Fibroblast of upper back skin (primary cell): ENCODE measurements around the gene R3HDML.
A peak's percentile ranks its signal among the peaks of the same experiment; 100 is the strongest.
"Not testable (repeated sequence)": the region's sequence is repeated elsewhere in the genome, so short reads cannot be mapped to it uniquely, and the experiment has no call there.

Experiments
- DNase-seq: peaks from one replicate; pipeline ENCODE4 v3.0.0-alpha.2; 2013

R3HDML gene

DNA sequence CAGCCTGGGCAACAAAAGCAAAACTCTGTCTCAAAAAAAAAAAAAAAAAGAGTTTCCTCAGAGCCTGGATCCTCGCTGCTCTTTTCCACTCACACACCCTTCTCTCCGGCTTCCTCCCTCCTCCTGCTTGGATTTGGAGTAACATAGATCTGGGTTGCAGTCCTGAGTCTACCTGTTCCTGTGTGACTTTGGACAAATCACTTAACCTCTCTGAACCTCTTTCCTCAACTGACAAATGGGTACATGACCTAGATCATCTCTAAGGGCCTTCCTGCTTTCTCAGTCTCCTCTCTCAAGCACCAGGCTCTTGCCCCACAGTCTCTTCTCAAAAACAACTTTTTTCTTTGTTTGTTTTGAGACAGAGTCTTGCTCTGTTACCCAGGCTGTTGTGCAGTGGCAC, 5.6 kb upstream of the R3HDML start:
- no peak for DNase-seq

DNA sequence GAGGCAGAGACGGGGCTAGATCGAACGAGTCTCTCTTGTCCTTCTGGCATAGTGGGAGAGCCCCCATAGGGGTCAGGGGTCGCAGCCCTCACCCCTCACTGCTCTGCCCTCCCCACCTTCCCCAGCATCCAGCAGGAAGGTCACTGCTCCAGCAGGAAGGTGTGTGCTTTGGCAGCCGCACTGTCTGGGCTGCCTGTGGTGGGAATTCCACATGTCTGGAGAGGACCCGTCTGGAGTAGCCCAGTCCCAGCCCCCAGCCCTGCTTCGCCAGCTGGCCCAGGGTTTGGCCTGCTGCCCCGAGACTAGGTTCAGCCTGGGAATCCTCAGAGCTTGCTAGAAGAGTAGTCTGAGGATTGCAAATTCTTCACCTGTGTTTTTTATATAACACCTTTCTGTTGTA, 2.5 kb upstream of the R3HDML start:
- peak; percentile 6 for DNase-seq

DNA sequence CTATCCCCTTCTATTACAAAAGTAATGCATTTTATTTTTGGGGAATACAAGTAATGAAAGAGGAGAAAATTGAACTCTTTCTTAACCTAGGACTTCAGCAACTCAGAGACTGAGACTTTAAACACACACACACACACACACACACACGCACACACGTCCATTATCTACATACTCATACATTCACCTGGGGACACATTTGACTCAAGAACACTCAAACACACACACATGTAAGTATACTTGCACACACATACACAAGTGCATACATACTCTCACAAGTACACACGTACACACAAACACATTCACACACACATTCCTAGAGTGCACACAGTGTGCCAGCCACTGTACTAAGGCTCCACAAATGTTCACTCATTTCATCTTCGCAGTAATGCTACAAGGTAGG, 2.1 kb upstream of the R3HDML start:
- DNase-seq, result no peak

DNA sequence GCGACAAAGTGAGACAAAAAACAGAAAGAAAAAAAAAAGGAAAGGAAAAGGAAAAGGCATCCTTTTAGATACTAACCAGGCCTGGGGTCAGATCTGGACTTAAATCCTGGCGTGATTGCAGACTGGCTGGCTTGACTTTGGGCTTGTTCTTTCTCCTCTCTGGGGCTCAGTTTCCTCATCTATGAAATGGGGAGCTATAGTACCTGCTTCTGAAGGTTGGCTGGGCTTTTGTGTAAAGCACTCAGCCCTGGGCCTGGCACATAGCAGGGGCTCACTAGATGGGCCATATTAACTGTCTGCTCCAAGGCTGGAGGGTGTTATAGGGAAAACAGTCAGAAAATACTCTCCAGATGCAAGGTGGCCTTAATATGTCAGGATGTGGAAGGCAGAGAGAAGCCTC, 1.2 kb upstream of the R3HDML start:
- DNase-seq, result no peak

DNA sequence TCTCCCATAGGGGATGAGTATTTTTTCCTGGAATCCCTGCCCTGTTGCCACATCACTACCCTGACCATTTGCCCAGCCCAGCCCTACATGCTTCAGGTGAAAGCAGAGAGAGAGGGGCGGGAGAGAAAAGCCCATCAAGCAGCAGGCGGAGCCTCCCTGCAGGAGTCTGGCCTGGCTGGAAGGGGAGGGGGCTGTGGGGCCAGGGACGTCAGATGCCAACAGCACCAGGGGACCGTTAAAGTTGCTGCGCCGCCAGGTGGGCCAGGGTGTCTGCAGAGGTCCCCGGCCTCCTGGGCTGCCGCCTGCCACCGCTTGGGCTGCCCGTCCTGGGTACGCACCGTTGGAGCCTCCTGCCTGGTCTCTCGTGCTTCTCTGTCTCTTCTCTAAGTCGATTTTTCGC, 757 bp upstream of the R3HDML start:
- DNase-seq, result no peak

DNA sequence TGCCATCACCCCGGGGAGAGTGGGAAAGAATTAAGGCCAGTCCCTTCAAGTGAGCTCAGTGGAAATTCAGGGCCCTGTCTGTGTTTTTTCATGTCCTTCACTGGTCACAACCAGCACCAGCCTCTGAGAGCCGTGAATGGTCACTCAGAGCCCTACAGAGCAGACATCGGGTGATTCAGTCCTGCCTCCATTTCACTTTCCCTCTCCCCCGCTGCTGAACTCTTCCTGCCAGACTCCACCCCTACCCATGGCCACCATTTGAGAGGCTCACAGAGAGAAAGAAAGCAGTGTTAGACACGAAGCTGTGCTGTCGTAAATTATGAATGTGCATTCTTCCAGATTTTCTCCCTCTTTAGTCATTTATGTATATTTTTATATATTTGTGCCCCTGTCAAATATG, 5.4 kb downstream of the R3HDML start:
- DNase-seq, result peak; percentile 1

DNA sequence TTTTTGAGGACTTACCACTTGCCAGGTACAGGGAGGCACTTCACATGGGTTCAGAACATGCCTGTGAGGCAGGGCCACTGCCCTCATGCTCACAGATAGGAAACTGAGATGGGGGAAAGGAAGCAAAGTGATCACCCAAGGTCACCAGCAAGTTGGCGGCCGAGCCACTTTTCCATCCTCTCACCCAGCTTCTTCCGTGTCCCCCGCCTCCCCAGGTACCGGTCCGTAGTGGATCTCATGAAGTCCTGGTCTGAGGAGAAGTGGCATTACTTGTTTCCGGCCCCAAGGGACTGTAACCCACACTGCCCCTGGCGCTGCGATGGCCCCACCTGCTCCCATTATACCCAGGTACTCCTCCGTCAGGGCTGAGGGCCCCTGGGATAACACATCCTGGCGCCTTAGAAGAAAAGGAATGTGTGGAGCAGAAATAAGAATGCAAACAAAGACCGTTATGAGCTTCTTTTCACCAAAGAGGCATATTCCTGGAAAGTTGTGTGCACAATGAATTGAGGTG, 6.4 kb downstream of the R3HDML start:
- no peak for DNase-seq

DNA sequence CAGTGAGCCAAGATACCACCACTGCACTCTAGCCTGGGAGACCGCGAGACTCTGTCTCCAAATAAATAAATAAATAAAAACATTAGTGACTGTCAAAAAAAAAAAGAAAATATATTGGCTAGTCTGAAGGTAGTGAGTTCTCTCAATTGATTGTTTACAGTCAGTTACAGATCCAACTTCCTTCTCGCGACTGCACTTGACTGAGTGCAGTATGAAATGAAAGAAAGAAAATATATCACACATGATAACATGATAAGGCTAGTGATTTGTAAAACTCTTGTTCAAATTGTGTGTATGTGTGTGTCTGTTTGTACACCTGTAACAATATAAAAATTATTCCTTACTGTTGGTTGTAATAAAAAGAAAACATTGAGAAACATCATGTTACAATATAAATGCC, 7.9 kb downstream of the R3HDML start:
- DNase-seq, result no peak

DNA sequence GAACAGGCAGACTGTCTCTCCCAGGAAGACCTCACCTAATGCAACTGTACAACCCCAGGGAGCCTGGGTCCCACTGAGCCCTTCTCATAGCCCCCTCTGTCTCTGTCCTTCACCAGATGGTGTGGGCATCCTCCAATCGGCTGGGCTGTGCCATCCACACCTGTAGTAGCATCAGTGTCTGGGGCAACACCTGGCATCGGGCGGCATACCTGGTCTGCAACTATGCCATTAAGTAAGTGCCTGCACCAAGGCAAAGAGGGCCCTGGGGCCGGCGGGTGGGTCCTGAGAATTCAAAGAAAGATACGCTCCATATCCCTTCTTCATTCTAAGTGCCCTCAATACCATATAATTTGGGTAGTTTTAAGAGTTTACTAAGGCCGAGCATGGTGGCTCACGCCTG, 8.3 kb downstream of the R3HDML start:
- no peak for DNase-seq

DNA sequence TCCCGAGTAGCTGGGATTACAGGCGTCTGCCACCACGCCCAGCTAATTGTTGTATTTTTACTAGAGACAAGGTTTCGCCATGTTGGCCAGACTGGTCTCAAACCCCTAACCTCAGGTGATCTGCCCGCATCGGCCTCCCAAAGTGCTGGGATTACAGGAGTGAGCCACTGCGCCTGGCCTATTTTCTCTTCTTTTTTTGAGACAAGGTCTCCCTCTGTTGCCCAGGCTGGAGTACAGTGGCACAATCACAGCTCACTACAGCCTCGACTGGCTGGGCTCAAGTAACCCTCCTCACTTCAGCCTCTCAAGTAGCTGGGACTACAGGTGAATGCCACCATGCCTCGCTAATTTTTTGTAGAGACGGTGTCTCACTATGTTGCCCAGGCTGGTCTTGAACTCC, 9.1 kb downstream of the R3HDML start:
- not testable (repeated sequence) for DNase-seq

DNA sequence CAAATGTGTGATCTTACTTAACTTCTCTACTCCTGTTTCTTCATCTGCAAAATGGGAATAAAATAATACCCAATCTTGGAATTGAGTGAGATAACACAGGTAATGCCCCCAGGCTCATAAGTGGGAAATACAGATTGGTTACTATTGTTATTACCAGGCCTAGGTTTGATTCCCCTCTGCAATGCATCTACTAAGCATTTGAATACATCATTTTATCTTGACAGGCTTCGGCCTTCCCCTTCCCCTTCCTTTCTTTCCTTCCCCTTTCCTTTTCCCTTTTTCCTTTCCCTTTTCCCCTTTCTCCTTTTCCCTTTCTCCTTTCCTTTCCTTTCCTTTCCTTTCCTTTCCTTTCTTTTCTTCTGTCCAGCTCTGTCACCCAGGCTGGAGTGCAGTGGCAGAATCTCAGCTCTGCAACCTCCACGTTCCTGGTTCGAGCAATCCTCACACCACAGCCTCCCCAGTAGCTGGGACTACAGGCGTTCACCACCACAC, 11.4 kb downstream of the R3HDML start:
- no peak for DNase-seq

DNA sequence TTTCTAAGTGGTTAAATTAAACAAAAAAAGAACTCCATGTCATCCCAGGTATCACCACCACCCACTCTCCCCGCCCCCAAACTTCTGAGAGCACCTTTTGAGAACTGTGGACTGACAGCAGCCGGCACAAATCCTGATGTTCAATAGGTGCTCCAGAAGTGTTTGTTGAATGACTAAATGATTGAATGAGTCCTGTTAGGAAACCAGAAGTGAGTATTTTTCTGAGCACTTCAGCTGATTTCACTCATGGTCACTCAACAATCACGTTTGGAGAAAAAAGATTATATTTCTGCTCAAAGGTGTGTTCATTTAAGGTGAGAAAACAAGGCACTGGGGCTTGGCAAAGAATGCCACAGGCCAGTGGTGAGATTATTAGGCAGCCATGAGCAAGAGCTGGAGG, 12.5 kb downstream of the R3HDML start:
- DNase-seq, result no peak

DNA sequence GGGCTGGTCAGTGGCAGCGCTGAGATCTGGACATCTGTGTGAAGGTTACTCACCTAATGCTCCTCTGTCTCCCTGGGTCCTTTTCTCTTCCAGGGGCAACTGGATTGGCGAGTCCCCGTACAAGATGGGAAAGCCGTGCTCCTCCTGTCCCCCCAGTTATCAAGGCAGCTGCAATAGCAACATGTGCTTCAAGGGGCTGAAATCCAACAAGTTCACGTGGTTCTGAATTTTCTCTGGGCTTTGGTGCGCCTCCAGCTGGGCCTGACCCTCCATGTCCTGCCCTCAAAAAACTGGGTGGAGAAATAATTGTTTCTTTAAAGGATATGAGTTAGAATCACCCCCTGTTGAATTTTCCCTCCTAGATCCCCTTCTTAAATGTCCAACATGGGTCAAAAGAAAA, 13.7 kb downstream of the R3HDML start:
- DNase-seq, result no peak

DNA sequence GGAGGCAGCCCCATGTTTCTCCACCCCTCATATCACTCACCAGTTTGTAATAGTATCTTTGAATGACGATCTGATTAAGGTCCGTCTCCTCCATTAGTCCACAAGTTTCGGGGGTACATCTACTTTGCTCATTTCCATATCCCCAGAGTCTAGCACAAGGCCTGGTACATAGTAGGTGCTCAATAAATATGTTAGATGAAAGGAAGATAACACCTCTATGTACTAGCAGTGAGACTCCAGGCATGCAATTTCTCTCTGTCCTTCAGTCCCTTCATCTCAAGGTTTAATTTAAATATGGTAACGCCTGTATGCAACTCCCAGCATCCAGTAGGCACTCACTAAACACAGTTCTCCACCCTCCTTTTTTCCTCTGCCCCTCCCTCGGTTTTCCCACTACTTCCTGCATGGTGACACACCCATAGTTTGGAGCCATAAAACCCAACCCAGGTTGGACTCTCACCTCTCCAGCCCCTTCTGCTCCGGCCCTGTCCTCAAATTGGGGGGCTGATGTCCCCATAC, 18.2 kb downstream of the R3HDML start:
- no peak for DNase-seq

DNA sequence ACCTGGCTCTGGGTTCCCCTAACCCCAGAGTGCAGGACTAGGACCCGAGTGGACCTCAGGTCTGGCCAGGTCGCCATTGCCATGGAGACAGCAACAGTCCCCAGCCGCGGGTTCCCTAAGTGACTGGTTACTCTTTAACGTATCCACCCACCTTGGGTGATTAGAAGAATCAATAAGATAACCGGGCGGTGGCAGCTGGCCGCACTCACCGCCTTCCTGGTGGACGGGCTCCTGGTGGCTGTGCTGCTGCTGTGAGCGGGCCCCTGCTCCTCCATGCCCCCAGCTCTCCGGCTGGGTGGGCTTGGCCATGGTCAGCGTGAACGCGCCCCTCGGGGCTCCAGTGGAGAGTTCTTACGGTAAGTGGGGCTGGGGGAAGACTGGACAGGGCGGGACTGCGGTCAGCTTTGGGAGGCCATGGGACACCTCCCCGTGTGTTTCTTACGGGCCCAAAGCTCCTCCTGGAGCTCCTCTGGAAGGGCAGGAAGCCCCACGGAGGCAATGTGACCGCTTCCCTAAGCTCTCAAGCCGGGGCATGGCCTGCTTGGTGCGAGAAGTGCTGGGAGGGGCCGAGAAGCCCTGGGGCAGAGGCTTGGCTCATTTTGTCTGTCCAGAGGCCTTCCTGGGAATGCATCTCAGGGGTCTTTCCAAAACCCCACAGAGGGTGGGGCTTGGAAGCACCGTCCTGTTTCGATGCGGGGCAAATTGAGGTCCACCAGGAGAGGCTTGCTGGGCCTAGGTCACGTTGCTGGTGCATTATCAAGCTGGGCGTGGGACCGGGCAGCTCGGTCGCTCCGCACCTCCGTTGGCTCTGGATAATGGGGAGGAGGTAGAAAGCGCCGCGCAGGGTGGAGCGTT, 18.9 kb downstream of the R3HDML start, which contains the start of gene HNF4A:
Gene HNF4A (plus strand): TSS at position 202 of the 855 bp plus-strand sequence. CDS start 106 bp downstream, at position 308.
- DNase-seq, result no peak

DNA sequence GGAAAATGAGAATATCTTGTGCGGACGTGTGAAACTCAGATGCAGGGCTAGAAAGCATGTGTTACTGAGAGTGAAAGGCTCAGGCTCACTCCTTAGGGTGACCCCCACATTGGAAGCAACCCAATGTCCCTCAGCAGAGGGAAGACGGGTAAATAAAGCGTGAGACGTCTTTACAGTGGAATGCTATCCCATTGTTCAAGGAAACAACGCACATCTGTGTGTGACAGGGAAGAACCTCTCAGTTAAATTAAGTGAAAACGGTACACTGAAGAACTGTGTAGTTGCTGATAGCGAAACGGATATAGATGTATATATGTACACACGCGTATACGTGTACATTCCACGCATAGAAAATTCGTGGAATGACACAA, 19.5 kb downstream of the R3HDML start:
- DNase-seq, result no peak

DNA sequence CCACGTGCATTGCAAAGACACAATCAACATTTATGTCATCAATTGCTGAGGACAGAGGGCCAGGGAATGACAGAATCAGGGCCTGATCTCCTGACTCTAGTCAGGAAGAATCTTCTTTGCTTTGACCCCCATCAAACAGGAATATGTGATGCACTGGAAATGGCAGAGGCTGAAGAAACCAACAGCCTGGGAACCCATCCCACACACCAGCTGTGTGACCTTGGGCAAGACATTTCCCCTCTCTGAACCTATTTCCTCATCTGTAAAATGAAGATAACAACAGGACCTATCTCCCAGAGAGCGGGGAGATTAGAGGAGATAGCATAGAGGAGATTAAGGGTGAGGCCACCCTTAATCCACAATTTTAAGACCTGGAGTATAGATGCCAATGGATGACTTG, 20.2 kb downstream of the R3HDML start:
- no peak for DNase-seq

DNA sequence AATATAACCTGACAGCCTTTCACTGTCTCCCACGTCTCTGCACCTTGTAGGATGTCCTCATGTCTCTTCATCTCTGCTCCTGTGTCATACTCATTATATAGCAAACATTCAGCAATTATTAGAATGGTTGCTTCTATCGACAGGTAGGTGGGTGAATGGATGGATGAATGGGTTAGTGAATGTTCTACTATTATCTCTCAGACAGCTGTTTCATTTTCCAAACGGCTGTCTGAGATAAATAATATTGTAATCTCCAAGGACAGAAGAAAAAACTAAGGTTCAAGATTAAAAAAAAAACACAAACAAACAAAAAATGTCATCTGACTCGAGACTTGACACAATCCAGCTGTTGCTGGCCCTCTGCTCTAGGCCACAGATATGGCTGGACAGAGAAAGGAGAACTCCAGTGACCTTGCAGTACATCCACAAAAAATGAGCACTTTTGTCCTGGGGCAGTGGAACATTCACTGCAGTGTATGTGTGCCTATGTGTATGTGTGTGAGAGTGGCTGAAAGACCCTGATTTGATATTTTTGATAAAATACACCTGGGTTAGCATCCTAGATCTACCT, 20.8 kb downstream of the R3HDML start:
- no peak for DNase-seq

DNA sequence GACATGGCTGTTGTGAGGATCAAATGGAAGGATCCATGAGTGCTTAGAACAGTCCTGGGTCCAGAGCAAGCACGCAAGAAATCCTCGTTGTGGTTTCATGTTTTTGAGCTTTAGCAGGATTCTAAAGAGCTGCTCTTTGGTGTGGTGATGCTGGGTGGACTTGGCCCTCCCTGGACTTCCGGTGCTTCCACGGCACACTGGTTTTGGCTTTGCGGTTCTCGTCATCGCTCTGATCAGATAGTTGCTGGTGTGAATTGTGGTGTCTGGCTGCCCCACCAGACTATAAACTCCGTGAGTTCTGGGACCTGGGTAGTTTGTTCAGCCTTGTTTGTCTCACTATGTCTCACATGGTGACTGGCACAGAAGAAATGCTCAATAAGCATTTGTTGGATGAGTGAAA, 21.9 kb downstream of the R3HDML start:
- no peak for DNase-seq

DNA sequence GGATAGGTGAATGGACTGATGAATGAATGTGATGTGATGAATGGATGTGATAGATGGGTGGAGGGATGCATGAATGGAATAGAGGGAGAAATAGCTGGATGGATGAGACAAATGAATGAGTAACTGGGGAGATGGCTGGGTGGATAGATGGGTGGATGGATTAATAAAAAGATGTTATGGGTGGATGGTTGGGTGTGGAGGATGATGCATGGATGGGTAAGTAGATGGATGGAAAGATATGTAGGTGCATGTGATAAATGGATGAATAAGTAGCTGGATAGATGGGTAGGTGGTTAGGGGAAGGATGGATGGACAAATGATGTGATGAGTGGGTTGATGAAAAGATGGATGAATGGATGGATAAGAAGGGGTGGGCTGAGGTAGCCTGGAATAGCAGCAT, 23.4 kb downstream of the R3HDML start:
- DNase-seq, result no peak

DNA sequence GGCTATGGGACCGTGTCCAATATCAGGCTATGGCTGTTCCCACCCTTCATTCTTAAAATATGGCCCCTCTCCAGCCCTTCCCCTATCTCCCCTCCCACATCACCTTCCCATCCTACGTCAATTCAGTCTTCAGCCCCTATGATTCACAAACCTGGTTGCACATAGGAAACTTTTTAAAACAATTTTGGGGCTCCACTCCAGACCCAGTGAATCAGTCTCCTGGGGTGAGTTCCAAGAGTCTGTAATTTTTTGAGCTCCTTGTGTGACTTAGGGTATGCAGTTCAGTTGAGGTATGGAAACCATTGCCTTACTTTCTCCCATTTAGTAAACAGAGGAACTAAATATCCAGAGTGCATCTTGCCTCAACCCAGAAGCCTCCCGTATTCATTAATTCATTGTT, 24.2 kb downstream of the R3HDML start:
- no peak for DNase-seq

DNA sequence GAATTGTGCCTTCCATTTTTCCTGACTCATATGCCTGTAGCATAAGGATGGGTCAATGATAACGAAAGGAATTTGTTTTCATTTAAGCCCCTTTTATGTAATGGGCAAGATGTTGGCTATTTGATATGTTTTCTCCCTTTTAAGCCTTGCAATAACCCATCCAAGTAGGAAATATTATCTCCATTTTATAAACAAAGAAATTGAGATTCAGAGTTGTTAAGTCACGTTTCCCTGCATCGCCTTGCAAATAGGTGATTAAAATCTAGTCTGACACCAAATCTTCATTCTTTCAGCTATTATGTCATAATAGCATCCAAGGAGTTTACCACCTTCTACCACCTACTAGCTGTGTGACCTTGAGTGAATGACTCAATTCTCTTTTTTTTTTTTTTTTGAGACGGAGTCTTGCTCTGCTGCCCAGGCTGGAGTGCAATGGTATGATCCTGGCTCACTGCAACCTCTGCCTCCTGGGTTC, 25.7 kb downstream of the R3HDML start:
- DNase-seq, result no peak

DNA sequence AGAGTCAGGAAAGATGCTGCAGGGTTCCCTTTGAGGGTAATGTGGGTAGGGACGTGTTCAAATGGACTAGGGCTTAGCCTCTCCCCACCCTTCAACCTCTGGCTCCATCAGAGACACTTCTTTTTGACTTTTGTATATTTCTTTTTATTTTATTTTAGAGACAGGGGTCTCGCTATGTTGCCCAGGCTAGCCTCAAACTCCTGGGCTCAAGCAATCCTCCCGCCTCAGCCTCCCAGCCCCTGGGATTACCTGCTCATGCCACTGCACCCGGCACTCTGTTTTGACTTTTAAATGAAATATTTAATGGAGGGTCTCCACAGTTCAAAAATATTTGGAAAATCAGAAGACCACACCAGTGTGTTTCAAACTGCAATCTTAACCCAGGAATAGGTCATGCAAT, 27.2 kb downstream of the R3HDML start:
- DNase-seq, result no peak

DNA sequence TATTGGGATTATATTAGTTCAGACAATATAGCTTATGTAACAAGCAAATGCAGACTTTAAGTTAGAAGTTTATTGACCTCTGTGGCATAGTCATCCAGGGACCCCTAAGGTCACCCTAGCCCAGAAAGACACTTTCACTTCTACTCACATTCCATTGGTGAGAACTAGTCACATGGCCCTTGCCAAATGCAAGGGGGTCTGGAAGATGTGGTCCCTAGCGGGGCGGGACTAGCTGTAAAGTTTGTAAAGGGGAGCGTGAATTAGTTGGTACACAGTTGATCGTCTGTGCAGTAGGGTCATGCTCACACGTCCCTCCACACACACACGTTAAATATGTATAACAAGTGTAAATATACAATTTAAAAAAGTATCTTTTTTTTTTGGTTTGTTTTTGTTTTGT, 27.9 kb downstream of the R3HDML start:
- DNase-seq, result no peak
